Activated CD4-positive, alpha-beta T cell treated with anti-CD3 and anti-CD28 coated beads for 1 hour (primary cell): Measurements from ENCODE around the gene CRLF1.
A peak's percentile ranks its signal among the peaks of the same experiment; 100 is the strongest.

Source experiments
- DNase-seq: peaks from one replicate; pipeline ENCODE4 v3.0.0-alpha.2; 2020

The CRLF1 gene

DNA sequence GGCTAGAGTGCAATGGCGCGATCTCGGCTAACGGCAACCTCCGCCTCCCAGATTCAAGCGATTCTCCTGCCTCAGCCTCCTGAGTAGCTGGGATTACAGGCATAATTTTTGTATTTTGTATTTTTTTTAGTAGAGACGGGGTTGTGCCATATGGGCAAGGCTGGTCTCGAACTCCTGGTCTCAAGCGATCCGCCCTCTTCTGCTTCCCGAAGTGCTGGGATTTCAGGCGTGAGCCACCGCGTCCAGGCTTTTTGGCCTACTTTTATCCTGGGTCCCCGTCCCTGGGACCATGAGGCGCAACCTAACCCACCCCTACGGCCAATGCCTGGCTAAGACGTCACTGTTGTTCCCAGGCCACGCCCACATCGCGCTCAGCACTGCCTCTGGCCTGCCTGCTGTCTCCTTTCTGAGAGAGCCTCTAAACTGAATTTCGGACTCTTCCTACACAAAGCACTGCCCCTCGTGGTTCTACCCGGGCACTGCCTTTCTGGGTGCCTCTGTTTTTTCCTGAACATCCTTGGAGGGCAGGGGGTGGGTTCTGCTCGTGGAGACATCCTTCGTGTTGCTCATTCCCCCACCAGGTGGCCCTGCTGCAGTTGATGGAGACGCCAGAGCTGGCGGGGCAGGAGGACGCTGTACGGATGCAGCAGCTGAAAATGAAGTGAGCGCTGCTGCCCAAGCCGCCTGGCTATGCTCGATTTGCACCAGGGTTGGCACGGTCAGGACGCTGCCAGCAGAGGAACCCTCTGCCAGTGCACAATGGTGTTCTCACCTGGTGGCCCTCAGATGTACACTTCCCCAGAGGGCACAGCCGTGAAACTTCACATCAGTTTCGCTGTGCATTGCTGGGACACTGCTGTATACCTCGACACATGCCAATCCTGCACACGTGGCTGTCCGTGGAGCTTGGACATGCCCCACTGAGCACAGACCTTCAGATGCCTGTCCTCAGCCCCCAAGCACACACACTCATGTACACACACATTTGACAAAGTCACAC is 16.0 kb downstream of the CRLF1 start:
- no peak for DNase-seq

DNA sequence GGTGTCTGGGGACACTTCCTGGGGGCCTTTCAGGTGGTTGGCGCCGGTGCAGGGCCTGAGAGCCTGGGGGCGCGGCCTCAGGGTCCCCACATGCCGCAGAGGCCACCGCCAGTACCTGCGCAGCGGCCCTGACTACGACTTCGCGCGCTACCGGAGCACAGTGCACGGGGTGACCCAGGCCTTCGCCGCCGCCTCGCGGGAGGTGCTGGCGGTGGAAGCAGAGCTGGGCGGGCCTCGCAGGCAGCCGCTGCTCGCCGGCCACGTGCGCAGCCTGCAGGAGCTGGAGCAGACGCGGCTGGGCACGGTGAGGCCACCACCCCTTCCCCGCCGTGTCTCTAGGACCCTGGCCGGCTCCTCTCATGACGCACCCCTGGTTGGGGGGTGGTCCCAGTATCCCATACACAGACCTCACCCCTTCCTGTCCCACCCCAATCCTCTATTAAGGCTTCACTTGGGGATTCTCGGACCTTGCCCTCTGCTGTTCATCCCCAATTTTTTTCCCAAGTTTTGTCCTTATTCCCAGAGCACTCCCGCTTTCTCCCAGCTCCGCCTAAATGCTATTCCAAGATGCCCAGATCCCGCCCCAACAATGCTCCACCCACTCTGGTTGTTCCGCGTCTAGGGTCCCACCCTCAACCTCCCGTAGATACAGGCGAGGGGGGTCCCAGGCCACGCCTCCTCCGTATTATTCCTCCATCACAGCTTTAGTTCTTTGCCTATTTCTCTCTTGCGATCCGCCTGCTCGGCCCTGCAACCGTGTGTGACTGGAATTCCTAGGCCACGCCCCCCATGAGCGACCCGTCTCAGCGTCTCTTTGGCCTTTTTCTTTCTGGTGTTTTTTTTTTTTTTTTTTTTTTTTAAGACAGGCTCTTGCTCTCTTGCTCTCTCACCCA is 17.0 kb downstream of the CRLF1 start:
- peak; percentile 56 for DNase-seq

DNA sequence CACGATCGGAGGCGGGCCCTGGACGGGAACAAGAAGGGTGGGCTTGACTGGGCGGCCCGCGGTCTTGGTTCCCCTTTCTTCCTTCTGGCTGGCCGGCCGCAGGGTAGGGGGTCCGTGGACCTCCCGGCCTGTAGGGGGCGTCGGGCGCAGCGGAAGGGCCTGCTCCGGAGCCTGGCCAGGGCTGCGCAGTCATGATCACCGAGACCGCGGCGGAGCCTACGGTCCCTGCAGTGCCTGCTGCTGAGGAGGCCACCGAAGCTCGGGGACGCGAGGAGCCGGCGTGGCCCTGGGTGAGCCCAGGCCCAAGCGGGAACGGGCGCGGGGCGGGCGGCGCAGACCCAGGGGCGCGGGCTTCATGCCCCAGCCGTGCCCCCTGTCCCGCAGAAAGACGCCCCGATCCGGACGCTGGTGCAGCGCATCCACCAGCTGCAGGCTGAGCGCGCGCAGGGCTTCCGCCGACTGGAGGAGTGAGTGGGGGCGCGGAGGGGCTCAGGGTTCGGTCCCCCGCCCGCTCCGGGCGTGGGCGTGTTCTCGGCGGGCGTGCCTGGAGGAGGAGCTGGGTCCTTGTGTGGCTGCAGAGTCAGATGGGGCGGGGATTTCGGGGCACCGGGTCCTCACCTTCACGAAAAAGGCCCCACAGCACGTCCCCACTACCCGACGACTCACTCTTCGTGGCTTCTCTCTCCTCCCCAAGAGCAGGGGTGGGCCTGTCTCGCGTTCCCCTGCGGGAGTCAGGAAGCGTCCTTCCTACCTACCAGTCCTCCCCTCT is 17.8 kb downstream of the CRLF1 start, which contains the start of gene REX1BD:
Gene REX1BD (plus strand): TSS at position 188 of the 769 bp plus-strand sequence. CDS start 4 bp downstream, at position 192.
- peak; percentile 83 for DNase-seq

DNA sequence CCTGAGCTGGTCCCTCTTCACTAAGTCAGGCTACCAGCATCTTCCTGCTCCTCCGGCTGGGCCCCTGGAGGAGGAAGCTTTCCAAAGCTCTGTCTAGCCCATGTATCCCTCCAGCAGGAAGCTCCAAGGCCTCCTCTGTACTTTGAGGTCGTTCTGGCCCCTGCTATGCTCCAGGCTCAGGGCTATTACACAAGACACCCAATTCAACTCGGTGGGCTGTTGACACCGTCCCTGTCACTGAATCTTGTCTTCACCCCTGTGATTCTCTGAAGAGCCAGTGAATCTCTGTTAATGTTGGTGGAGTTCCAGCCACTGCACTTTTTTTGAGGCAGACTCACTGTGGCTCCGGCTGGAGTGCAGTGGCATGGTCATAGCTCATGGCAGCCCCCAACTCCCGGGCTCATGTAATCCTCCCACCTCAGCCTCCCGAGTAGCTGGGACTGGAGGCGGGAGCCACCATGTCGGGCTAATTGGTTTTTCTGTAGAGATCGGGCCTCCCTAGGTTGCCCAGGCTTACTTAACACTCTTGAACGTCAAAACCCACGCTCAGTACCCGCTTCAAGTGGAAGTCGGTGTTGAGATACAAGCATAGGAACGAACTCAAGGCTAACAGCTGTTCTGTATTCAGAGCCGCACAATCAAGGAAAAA is 18.5 kb downstream of the CRLF1 start:
- DNase-seq: no peak

DNA sequence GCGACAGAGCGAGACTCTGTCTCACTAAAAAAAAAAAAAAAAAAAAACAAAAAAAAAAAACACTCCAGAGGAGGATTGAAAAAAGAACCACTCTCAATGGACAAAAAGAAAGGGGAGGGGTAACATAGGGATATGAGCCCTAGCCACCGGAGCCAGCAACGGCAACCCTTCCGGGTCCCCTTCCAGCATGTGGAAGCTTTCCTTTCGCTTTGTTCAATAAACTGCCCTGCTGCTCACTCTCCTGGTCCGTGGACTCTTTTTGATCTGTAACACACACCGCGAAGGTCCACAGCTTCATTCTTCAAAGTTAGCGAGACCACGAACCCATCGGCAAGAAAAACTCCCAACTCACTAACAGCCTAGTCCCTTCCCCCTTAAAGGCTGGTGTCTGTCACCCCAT is 19.0 kb downstream of the CRLF1 start:
- DNase-seq: no peak

DNA sequence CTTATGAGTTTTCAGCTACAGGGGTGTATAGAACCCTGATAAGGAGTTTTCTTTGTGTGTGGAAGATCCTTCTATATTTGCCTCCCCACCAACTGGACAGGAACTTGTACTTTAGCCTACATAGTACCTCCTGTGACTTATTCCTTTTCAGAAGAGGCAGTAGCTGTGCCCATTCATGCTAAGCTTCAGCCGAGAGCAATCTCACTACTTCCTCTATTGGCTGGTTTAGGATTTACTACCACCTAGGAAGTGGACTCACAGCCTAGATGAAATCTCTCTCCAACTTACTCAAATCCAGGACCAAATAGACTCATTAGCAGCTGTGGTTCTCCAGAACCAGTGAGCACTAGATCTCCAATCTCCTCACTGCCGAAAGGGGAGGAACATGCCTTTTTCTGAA is 20.3 kb downstream of the CRLF1 start:
- no peak for DNase-seq

DNA sequence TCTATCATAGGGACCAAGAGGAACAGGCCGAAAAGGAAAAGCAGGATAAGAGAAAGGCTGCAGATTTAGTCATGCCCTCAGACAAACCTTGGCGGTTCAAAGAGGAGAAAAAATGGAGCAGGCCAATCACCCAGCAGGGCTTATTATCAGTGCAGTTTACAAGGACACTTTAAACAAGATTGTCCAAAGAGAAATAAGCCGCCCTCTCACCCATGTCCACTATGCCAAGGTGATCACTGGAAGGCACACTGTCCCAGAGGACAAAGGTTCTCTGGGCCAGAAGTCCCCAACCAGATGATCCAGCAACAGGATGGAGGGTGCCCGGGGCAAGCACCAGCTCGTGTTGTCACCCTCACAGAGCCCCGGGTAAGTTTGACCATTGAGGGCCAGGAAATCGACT is 26.3 kb downstream of the CRLF1 start:
- no peak for DNase-seq

DNA sequence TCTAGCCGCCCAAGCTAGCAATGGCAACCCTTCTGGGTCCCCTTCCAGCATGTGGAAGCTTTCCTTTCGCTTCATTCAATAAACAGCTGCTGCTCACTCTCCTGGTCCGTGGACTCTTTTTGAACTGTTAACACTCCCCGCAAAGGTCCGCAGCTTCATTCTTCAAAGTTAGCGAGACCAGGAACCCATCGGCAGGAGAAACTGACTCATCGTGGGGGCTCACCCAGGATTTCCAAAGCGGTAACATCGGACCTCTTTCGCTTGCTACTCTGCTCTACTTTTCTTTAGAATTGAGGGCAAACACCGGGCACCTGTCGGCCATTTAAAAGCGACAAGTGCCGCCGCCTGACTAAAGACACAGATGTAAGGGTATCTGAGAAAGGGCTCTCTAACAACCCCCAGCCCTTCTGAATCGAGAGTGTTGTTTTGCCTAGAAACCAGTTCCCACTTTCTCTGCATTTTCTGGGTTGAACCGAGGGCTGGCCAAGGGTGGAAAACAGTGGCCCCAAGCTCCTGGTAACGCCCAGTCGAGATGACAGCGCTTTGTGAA is 29.2 kb downstream of the CRLF1 start:
- no peak for DNase-seq

DNA sequence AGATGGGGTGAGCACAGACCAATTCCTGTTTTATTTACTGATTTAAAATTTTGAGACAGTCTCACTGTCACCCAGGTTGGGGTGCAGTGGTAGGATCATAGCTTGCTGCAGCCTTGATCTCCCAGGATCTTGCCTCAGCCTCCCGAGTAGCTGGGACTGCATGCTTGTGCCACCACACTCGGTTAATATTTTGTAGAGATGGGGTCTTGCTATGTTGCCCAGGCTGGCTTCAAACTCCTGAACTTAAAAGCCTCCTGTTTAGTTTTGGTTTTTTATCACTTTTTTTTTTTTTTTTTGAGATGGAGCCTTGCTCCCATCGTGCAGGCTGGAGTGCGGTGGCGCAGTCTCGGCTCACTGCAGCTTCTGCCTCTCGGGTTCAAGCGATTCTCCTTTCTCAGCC is 30.2 kb downstream of the CRLF1 start:
- no peak for DNase-seq

DNA sequence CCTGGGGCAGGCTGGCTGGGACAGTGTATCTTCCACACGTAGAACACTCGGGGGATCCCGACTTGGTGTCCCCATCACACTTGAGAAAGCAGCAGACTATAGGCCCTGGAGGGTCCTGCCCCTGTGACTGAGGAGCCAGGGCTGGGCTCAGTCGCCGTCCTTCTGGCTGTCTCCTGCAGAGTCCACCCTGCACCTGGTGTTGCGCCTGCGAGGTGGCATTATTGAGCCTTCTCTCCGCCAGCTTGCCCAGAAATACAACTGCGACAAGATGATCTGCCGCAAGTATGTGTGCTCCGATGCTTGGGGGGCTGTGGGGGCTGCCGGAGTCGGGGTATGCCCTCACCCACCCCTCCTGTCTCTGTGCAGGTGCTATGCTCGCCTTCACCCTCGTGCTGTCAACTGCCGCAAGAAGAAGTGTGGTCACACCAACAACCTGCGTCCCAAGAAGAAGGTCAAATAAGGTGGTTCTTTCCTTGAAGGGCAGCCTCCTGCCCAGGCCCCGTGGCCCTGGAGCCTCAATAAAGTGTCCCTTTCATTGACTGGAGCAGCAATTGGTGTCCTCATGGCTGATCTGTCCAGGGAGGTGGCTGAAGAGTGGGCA is 31.8 kb downstream of the CRLF1 start:
- DNase-seq: no peak

DNA sequence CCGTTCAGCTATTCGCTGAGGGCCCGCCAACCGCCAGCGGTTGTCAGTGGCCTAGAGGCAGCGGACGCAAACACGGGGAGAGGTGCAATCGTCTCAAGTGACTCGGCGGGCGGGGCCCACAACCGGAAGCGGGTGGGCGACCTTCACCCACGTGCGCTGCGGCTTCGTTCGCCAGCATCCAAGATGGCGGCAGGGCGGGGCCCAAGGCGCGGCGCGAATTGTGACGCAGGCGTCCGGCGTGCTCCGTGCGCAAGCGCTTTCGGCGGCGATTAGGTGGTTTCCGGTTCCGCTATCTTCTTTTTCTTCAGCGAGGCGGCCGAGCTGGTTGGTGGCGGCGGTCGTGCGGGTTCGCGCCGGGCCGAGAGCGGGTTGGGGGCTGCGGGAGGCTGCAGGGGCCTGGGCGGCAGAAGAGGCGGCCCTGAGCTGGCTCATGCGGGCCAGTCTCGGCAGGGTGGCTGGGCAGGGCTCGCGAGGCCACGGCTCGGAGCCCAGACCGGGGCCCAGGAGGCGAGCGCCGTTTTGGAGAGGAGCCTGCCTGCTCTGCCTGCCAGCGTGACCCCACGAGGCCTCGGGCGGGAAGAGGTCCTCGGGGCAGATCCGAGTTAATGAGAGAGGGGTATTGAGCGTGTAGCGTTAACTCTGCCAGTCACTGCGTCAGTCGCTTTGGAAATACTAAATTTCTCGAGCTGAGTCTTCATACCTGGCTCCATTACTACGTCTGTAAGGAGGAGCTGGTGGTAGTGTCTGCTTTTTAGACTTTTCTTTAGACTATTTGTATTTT is 34.8 kb downstream of the CRLF1 start, which contains the start of gene UBA52:
Gene UBA52 (plus strand): TSS at position 294 of the 781 bp plus-strand sequence. CDS start 1,444 bp downstream, outside the sequence.
- DNase-seq: peak; percentile 99

DNA sequence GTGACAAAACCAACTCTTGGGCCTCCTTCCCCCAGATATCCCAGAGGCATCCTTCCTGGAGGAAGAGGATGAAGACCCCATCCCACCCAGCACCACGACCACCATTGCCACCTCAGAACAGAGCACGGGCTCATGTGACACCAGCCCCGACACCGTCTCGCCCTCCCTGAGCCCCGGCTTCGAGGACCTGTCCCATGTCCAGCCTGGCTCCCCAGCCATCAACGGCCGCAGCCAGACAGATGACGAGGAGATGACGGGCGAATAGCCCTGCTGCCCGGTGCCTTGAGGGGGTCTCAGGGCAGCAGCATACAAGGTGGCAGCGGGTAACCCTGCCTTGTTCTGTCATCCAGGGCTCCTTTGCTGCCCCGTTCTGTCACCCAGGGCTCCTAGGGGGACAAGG is 38.2 kb downstream of the CRLF1 start:
- no peak for DNase-seq

DNA sequence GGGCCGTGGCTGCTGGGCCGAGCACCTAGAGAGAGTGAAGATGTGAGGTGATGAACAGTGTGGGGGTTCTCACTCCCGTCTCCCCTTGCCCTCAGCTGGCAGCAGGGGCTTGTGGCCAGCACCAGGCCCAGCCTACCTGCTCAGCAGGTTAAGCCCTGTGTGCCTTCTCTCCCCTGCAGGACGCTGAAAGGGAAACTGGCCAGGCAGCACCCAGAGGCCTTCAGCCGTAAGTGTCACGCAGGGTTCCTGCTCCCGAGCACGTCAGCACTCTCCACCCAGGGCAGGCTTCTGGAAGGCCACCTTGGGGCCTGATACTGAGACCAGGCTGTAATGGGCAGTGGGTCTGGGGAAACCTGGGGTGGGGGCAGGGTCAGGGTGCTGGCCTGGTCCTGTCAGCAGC is 39.6 kb downstream of the CRLF1 start:
- no peak for DNase-seq

DNA sequence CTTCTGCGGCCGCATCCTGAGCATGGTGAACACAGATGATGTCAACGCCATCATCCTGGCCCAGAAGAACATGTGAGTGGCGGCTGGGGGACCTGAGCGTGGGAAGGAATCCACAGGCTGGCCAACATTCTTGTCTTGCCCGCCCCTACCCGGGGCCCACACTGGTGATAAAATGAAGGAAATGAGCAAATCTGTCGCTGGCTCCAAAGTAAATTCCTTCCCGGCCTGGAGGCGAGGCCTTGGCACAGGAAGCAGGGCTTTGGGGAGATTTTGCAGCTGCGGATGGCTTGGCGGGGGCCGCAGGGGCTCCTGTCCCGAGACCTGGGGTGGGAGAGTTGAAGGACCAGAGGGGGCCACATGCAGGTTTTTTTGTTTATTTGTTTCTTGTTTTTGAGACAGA is 44.5 kb downstream of the CRLF1 start:
- DNase-seq: no peak

DNA sequence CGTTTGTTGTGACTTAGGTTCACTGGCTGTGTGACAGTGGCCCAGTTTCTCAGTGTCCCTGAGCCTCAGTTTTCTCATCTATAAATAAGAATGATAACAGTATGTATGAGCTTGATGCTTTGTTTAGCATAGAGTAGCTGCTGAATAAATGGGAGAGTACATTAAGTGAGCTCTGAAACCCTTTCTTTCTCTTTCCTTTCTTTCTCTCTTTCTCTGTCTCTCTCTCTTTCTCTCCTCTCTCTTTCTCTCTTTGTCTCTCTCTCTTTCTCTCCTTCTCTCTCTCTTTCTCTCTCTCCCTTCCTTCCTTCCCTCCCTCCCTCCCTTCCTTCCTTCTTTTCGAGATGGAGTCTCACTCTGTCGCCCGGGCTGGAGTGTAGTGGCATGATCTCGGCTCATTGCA is 46.9 kb downstream of the CRLF1 start:
- DNase-seq: no peak

DNA sequence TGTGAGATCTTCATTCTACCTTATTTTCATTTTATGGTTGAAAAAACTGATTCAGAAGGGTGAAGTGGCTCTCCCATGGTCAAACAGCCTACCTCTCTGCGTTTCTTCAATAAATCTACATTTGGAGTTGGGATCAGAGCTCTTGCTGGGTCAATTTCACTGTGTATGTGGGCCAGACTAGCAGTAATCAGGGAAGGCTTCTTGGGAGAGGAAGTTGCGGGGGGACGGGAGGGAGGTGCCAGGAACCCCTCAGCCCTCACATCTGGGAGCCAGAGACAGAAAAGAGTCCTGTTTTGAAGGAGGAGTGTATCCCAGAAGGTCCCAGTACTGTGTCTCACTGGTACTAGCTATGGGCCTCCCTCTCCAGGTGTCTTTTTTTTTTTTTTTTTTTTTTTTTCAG is 48.0 kb downstream of the CRLF1 start:
- no peak for DNase-seq

DNA sequence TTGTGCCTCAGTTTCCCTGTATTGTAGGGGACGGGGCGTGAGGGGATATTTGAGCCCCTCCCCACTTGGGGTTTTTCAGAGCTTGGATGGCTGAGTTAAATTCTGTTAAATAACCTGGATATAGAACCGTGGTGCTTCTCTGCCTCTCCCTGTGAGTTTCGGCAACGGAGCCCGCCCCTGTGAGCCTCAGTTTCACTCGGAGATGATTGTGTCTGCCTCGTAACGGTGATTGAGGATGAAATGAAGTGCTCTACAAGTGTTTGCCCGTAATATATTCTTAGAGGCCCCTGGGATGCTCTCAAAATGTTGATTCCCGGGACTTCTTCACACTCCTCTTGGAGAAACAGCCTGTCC is 48.4 kb downstream of the CRLF1 start:
- no peak for DNase-seq

DNA sequence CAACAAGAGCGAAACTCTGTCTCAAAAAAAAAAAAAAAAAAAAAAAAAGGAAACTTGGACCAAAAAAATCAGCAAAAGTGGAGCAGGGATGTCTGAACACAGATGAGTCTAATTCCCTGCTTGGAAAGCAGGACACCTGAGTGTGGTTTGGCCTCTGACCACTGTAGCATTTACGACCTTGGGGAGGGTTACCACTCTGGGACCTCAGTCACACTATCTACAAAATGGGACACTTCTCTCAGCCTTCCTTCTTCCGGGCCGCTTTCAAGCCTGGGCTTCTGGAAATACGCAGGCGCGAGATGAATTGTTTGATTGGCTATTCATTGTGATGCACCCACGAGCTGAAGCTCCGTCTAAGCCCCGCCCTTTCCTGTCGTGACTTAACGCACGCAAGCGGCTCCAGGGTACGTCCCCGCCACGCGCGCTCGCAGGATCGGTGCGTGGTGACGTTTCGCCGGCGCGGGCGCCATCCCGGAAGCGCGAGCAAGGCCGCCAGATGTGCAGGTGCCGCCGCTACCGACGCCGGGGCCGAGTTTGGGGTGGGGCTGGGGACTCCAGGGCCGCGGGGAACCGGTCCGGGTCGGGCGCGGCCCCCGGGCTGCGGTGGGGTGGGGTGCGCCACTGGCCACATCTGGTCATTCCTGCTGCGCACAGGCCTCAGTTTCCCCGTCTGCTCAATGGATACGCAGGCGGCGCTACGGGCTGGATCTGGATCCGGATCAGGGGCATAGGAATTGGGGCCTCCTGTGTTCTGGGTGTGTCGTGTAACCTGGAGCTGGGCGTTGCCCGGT is 49.0 kb downstream of the CRLF1 start, which contains the start of gene KXD1:
Gene KXD1 (plus strand): TSS at position 460 of the 791 bp plus-strand sequence. CDS start 4,187 bp downstream, outside the sequence.
- DNase-seq: peak; percentile 96

DNA sequence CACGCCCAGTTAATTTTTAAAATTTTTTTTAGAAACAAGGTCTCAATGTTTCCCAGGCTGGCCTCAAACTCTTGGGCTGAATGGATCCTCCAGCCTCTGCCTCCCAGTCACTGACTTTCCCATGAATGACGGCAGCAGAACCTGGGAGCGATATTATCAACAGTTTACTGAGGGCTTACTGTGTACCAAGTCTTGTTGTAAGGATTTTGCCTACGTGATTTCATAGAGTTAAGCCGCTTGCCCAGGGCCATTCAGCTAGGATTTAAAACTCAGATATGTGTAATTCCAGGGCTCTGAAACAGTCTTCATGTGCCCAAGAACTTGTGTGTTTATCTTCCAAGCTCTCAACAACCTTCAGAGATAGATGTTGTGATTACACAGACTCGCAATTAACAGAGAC is 55.0 kb downstream of the CRLF1 start:
- no peak for DNase-seq
